Measurements from ENCODE around the gene KNL1.
"Not testable (repeated sequence)": the region's sequence is repeated elsewhere in the genome, so short reads cannot be mapped to it uniquely, and the experiment has no call there.

Gene KNL1, protein sequence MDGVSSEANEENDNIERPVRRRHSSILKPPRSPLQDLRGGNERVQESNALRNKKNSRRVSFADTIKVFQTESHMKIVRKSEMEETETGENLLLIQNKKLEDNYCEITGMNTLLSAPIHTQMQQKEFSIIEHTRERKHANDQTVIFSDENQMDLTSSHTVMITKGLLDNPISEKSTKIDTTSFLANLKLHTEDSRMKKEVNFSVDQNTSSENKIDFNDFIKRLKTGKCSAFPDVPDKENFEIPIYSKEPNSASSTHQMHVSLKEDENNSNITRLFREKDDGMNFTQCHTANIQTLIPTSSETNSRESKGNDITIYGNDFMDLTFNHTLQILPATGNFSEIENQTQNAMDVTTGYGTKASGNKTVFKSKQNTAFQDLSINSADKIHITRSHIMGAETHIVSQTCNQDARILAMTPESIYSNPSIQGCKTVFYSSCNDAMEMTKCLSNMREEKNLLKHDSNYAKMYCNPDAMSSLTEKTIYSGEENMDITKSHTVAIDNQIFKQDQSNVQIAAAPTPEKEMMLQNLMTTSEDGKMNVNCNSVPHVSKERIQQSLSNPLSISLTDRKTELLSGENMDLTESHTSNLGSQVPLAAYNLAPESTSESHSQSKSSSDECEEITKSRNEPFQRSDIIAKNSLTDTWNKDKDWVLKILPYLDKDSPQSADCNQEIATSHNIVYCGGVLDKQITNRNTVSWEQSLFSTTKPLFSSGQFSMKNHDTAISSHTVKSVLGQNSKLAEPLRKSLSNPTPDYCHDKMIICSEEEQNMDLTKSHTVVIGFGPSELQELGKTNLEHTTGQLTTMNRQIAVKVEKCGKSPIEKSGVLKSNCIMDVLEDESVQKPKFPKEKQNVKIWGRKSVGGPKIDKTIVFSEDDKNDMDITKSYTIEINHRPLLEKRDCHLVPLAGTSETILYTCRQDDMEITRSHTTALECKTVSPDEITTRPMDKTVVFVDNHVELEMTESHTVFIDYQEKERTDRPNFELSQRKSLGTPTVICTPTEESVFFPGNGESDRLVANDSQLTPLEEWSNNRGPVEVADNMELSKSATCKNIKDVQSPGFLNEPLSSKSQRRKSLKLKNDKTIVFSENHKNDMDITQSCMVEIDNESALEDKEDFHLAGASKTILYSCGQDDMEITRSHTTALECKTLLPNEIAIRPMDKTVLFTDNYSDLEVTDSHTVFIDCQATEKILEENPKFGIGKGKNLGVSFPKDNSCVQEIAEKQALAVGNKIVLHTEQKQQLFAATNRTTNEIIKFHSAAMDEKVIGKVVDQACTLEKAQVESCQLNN (N-terminal part only)

GRCh38 chr15:40593588-40594428, at the start of gene KNL1:
KNL1 (plus strand) TSS chr15:40594249; CDS start chr15:40602932, 8,683 bp downstream.
- DNase-seq: peak; percentile 82

DNA sequence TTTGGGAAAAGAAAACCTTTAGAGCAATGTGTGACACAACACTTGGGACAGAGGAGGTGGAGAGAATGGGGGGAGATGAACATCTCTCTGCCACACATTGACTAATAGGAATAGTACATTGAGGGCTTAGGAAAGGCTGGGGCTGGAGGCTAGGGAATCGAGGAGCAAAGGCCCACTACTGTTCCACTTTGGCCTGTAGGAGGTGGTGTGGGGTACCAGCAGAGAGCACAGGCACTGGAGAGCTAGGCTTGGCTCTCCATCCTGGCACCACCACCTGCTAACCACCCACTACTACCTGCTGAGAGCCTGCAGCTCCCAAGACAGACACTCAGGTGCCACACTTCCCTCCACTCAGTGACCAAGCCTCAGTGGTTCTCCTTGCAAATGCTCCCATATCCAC, 48.6 kb upstream of the KNL1 start:
- no peak for DNase-seq

- DNase-seq: no peak
These were observed 45.4 kb upstream of the KNL1 start for GRCh38 chr15:40548610-40549009.

- DNase-seq: no peak
These were observed 44.2 kb upstream of the KNL1 start for GRCh38 chr15:40549894-40550293.

- DNase-seq: no peak
These were observed 43.6 kb upstream of the KNL1 start for GRCh38 chr15:40550341-40551037.

- no peak for DNase-seq
These were observed 39.9 kb upstream of the KNL1 start for GRCh38 chr15:40554161-40554525.

- DNase-seq: no peak
These were observed 38.2 kb upstream of the KNL1 start for GRCh38 chr15:40555876-40556275.

- no peak for DNase-seq
These were observed 34.9 kb upstream of the KNL1 start for GRCh38 chr15:40558952-40559742.

DNA sequence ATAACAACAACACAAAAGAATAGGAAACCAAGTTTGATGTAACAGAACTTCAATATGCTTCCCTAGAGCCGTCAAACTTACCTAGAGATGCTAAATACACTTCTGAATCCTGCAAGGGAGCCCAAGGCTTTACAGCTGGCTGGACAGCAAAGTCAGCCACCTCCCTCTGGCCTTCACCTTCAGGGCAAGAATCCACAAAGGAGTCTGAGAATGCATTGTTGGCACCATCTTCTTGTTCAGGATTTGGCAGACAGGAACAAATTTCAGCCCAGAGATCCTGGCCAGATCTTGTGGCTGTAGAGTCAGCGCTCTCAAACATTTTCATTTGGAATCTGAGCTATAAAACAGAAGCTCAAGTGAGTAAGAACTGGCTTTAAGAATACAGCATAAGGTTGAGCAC, 31.4 kb upstream of the KNL1 start:
- DNase-seq: no peak

- no peak for DNase-seq
These were observed 30.6 kb upstream of the KNL1 start for GRCh38 chr15:40563426-40563825.

- DNase-seq: peak; percentile 80
These were observed 29.3 kb upstream of the KNL1 start, which contains the start of gene CCDC32 for GRCh38 chr15:40564591-40565332. CCDC32 (minus strand) TSS chr15:40565042; CDS start chr15:40563015, 2,027 bp downstream.

GRCh38 chr15:40565333-40566238, 28.5 kb upstream of the KNL1 start:
- no peak for DNase-seq

DNA sequence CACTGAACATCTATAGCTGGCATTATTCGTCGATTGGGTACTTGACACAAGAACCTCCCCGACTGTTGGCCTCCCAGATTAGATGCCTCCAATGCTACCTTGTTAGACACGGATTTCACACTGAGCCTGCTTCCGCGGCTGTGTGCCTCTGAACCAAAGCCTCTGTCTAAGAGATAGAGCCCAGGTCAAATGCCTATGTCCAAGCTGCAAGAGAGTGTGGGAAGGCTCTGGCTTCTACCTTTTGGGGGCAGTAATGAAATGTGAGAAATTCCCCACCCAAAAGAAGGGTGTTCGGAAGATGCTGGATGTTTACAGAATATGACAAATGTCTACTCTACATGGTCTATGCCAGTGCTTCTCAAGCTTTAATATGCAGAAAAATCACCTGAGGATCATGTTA, 26.9 kb upstream of the KNL1 start:
- DNase-seq: no peak

DNA sequence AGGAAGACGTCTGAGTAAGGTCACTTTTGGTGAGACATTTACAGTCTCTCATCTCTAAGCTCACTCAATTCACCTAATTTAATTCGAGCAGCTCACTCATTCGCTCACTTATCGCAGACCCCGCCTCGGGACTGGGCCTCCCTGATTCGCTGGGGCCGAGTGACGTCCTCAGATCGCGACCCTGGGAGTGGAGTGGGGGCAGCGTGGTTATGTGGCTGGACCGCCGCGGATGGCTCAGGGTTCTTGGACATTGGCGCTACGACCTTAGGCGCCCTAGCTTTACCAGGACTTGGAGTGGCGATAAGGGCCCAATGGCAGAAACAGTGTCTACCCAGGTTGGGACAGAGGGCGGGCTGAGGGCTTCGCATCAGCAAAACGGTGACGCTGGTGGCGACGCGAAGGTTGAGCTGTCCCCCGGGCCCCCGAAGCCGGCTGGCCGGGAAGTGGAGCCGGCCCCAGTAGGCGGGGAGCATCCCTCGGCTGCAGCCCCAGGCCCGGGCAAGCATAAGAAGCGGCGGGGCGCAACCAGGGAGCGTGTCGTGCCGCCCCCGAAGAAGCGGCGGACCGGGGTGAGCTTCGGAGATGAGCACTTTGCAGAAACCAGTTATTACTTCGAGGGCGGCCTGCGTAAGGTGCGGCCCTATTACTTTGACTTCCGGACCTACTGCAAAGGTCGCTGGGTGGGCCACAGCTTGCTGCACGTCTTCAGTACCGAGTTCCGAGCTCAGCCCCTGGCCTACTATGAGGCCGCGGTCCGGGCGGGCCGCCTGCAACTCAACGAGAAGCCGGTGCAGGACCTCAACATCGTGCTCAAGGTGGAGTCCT, 24.7 kb upstream of the KNL1 start, which contains the start of gene RPUSD2:
RPUSD2 (plus strand) TSS at position 171 of the 825 bp plus-strand sequence; CDS start at position 210, 39 bp downstream.
- DNase-seq: no peak

DNA sequence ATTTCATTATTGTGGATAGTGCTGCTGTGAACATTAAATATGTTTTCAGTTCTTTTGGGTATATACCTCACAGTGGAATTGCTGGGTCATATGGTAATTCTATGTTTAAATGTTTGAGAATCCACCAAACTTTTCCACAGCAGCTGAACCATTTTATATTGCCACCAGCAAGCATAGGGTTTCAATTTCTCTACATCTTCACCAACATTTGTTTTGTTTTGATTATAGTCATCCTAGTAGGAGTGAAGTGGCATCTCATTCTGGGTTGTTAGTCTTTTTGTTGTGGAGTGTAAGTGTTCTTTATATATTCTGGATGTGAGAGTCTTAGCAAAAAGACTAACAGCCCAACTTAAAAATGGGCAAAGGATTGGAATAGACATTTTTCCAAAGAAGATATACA, 18.9 kb upstream of the KNL1 start:
- no peak for DNase-seq

- not testable (repeated sequence) for DNase-seq
These were observed 17.1 kb upstream of the KNL1 start for GRCh38 chr15:40576914-40577313.

- no peak for DNase-seq
These were observed 15.2 kb upstream of the KNL1 start for GRCh38 chr15:40578892-40579291.

DNA sequence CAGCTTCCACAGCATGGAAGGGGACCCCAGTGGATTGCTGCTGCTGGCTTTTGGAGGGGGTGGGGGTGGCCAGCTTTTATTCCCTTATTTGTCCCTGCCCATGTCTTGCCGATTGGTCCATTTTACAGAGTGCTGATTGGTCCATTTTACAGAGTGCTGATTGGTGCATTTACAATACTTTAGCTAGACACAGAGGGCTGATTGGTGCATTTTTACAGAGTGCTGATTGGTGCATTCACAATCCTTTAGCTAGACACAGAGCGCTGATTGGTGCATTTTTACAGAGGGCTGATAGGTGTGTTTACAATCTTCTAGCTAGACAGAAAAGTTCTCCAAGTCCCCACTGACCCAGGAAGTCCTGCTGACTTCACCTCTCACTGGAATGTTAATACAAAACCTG, 12.3 kb upstream of the KNL1 start:
- DNase-seq: not testable (repeated sequence)

Data from NCI-H1417 treated with DMSO at 0.1 percent for 48 hours (cell line).